GM23338 (cell line): ENCODE measurements around the gene ISCA1.
"Not testable (repeated sequence)": the region's sequence is repeated elsewhere in the genome, so short reads cannot be mapped to it uniquely, and the experiment has no call there.

ENCODE experiments used
- CREB1 ChIP-seq: fragments of 250-450 bp; sonication (Bioruptor Pico); IDR thresholded peaks from 2 replicates; pipeline ENCODE4 v1.5.0; 2020; ENCODE audit warnings: low read depth, mild to moderate bottlenecking, moderate library complexity
- ETS1 ChIP-seq: IDR thresholded peaks from 2 replicates; pipeline ENCODE4 v1.6.1; 2016; ENCODE audit warnings: antibody characterized with exemption
- EZH2 ChIP-seq: fragments of 200-600 bp; sonication (generic); IDR thresholded peaks from one replicate; pipeline ENCODE4 v1.8.0; 2017; ENCODE audit warnings: antibody characterized with exemption, mild to moderate bottlenecking, low read depth; ENCODE audit not compliant: unreplicated experiment
- EZH2phosphoT487 ChIP-seq: fragments of 200-600 bp; sonication (generic); IDR thresholded peaks from one replicate; pipeline ENCODE4 v1.8.1; 2018; ENCODE audit warnings: antibody characterized with exemption; ENCODE audit not compliant: unreplicated experiment
- POLR2AphosphoS5 ChIP-seq: IDR thresholded peaks from 2 replicates; pipeline ENCODE4 v1.6.1; 2016; ENCODE audit warnings: antibody characterized with exemption, low read depth
- ZNF114 ChIP-seq: fragments of 250-450 bp; sonication (Bioruptor Pico); IDR thresholded peaks from 2 replicates; pipeline ENCODE4 v1.5.0; 2020; ENCODE audit warnings: mild to moderate bottlenecking, moderate library complexity
- ZNF331 ChIP-seq: fragments of 250-450 bp; sonication (Bioruptor Pico); IDR thresholded peaks from 2 replicates; pipeline ENCODE4 v1.5.0; 2020; ENCODE audit warnings: low read depth, mild to moderate bottlenecking, moderate library complexity
- ZNF462 ChIP-seq: fragments of 250-450 bp; sonication (Bioruptor Pico); IDR thresholded peaks from 2 replicates; pipeline ENCODE4 v1.5.0; 2020; ENCODE audit warnings: mild to moderate bottlenecking, moderate library complexity
- TF ChIP-seq, protein P1 (sequence below), 2 experiments: fragments of 200-600 bp in 1 of 2; sonication (generic) in 1 of 2; conservative IDR thresholded peaks; 2 replicates each; pipeline versions ENCODE4 v1.5.1 to v1.6.1; 2016 to 2017; ENCODE audit warnings: antibody characterized with exemption in 2 of 2, low read depth in 2 of 2, mild to moderate bottlenecking in 2 of 2, moderate library complexity in 1 of 2
- TF ChIP-seq, protein P2 (sequence below): IDR thresholded peaks from one replicate; pipeline ENCODE4 v1.6.1; 2018; ENCODE audit warnings: antibody characterized with exemption; ENCODE audit not compliant: unreplicated experiment

- not testable (repeated sequence) for TF ChIP-seq EZH2; ZNF462 (CRISPR knock-in tag); EZH2phosphoT487; POLR2AphosphoS5; ZNF331 (CRISPR knock-in tag); CREB1 (CRISPR knock-in tag); ETS1; ZNF114 (CRISPR knock-in tag)
- TF ChIP-seq, protein P1, sequence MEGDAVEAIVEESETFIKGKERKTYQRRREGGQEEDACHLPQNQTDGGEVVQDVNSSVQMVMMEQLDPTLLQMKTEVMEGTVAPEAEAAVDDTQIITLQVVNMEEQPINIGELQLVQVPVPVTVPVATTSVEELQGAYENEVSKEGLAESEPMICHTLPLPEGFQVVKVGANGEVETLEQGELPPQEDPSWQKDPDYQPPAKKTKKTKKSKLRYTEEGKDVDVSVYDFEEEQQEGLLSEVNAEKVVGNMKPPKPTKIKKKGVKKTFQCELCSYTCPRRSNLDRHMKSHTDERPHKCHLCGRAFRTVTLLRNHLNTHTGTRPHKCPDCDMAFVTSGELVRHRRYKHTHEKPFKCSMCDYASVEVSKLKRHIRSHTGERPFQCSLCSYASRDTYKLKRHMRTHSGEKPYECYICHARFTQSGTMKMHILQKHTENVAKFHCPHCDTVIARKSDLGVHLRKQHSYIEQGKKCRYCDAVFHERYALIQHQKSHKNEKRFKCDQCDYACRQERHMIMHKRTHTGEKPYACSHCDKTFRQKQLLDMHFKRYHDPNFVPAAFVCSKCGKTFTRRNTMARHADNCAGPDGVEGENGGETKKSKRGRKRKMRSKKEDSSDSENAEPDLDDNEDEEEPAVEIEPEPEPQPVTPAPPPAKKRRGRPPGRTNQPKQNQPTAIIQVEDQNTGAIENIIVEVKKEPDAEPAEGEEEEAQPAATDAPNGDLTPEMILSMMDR (conservative IDR thresholded peaks at IDR 0.05; ENCODE audit: low read depth in 2 of 2) = not testable (repeated sequence)
- TF ChIP-seq, protein P2, sequence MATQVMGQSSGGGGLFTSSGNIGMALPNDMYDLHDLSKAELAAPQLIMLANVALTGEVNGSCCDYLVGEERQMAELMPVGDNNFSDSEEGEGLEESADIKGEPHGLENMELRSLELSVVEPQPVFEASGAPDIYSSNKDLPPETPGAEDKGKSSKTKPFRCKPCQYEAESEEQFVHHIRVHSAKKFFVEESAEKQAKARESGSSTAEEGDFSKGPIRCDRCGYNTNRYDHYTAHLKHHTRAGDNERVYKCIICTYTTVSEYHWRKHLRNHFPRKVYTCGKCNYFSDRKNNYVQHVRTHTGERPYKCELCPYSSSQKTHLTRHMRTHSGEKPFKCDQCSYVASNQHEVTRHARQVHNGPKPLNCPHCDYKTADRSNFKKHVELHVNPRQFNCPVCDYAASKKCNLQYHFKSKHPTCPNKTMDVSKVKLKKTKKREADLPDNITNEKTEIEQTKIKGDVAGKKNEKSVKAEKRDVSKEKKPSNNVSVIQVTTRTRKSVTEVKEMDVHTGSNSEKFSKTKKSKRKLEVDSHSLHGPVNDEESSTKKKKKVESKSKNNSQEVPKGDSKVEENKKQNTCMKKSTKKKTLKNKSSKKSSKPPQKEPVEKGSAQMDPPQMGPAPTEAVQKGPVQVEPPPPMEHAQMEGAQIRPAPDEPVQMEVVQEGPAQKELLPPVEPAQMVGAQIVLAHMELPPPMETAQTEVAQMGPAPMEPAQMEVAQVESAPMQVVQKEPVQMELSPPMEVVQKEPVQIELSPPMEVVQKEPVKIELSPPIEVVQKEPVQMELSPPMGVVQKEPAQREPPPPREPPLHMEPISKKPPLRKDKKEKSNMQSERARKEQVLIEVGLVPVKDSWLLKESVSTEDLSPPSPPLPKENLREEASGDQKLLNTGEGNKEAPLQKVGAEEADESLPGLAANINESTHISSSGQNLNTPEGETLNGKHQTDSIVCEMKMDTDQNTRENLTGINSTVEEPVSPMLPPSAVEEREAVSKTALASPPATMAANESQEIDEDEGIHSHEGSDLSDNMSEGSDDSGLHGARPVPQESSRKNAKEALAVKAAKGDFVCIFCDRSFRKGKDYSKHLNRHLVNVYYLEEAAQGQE = not testable (repeated sequence)
These were observed 8.0 kb upstream of the ISCA1 start for GRCh38 chr9:86290341-86290740.
